ENCODE data around the gene TBC1D2. TPM values are rescaled to one million over a fixed set of nuclear protein-coding genes. Genes with fewer than 3 reads are reported as not detected.

Gene TBC1D2
- total and polyA plus RNA-seq, 2 of the 13 experiments (the other 11 are each of a cell fraction or from before 2014, with no cell fraction given) = 2.0 to 2.8 TPM

DNA sequence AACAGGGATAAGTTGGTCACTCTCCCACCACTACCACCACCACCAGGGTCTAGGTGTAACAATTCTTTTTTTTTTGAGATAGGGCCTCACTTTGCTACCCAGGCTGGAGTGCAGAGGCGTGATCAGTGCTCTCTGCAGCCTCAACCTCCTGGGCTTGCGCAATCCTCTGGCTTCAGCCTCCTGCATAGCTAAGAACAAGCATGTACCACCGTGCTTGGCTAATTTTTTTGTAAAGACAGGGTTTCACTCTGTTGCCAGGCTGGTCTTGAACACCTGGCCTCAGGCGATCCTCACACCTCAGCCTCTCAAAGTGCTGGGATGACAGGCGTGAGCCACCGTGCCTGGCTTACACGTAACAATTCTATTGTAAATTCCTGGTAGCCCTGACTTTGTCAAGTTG is 90.5 kb downstream of the TBC1D2 start:
- POLR2A ChIA-PET = no interaction called here
- no peaks in the 10 kb centered on the region for H3K36me3 ChIP-seq (replicated peaks in 1 of 2; ENCODE audit: control insufficient read depth in 1 of 2, insufficient read depth in 2 of 2, low read length in 2 of 2)
- no peaks in the 10 kb centered on the region for H3K9me3 ChIP-seq (ENCODE audit: low read length)
- H3K79me2 ChIP-seq (ENCODE audit: insufficient read depth, low read length) = peaks cover 36% of the 10 kb centered on the region
- no peaks in the 10 kb centered on the region for H3K27me3 ChIP-seq (ENCODE audit: control insufficient read depth in 1 of 2, insufficient read depth in 2 of 2, low read length in 2 of 2)
- TF ChIP-seq ZNF160 (CRISPR knock-in tag; IDR thresholded peaks at IDR 0.05) (no peak), CEBPG (CRISPR knock-in tag; IDR thresholded peaks at IDR 0.05) (peak; percentile 90), TOPORS (CRISPR knock-in tag; IDR thresholded peaks at IDR 0.05) (no peak), CEBPB (IDR thresholded peaks at IDR 0.05; ENCODE audit: borderline replicate concordance, low read depth, low read length) (peak; percentile 93), SIN3A (IDR thresholded peaks at IDR 0.05; ENCODE audit: borderline replicate concordance, low read depth, low read length) (no peak), NFE2L1 (CRISPR knock-in tag; IDR thresholded peaks at IDR 0.05; ENCODE audit: borderline replicate concordance) (no peak)
- TF ChIP-seq, protein P1, sequence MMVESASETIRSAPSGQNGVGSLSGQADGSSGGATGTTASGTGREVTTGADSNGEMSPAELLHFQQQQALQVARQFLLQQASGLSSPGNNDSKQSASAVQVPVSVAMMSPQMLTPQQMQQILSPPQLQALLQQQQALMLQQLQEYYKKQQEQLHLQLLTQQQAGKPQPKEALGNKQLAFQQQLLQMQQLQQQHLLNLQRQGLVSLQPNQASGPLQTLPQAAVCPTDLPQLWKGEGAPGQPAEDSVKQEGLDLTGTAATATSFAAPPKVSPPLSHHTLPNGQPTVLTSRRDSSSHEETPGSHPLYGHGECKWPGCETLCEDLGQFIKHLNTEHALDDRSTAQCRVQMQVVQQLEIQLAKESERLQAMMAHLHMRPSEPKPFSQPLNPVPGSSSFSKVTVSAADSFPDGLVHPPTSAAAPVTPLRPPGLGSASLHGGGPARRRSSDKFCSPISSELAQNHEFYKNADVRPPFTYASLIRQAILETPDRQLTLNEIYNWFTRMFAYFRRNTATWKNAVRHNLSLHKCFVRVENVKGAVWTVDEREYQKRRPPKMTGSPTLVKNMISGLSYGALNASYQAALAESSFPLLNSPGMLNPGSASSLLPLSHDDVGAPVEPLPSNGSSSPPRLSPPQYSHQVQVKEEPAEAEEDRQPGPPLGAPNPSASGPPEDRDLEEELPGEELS (CRISPR knock-in tag; IDR thresholded peaks at IDR 0.05) = no peak
- TF ChIP-seq, protein P2, sequence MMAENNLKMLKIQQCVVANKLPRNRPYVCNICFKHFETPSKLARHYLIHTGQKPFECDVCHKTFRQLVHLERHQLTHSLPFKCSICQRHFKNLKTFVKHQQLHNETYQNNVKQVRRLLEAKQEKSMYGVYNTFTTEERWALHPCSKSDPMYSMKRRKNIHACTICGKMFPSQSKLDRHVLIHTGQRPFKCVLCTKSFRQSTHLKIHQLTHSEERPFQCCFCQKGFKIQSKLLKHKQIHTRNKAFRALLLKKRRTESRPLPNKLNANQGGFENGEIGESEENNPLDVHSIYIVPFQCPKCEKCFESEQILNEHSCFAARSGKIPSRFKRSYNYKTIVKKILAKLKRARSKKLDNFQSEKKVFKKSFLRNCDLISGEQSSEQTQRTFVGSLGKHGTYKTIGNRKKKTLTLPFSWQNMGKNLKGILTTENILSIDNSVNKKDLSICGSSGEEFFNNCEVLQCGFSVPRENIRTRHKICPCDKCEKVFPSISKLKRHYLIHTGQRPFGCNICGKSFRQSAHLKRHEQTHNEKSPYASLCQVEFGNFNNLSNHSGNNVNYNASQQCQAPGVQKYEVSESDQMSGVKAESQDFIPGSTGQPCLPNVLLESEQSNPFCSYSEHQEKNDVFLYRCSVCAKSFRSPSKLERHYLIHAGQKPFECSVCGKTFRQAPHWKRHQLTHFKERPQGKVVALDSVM (CRISPR knock-in tag; IDR thresholded peaks at IDR 0.05) = peak; percentile 54; the same call in 1 of the 2 replicates
- H3K4me2 ChIP-seq (ENCODE audit: low read depth, low read length) = no peak overlapping the region
- no peak overlapping the region for H3K9ac ChIP-seq (ENCODE audit: insufficient read depth, low read depth, low read length)
- intact Hi-C loops (cut with micrococcal nuclease; ENCODE audit: unreplicated experiment) (loop anchor here (10.0 kb wide), 1 partner anchor 50 kb away; the partner anchor contains the start of gene TRIM14), in situ Hi-C loops (cut with HindIII; ENCODE audit: extremely low pct_ligation_motif_present, low pct_unique_long_range_greater_than_20kb) (no loop called here)
- H4K20me1 ChIP-seq (ENCODE audit: insufficient read depth, low read length) = peaks cover 5% of the 10 kb centered on the region; the same call in 1 of the 2 replicates
- DNase-seq (ENCODE audit: low spot score) (no peak), ATAC-seq (no peak), FAIRE-seq (no peak)
- no peak overlapping the region for H3K4me3 ChIP-seq (replicated peaks in 1 of 3; ENCODE audit: insufficient read depth in 1 of 3, low read depth in 2 of 3, low read length in 3 of 3)
- H3K27ac ChIP-seq (ENCODE audit: extremely low read length, insufficient read depth, low read length) = no peak overlapping the region
- CTCF ChIA-PET (ENCODE audit: low intra/inter-chr PET ratio, low total read pairs) = no interaction called here
- BruUV-seq (replicated peaks) = no TSS peak
- H3K4me1 ChIP-seq (ENCODE audit: insufficient read depth, low read length) = peaks cover 47% of the 10 kb centered on the region
- H2AFZ ChIP-seq (ENCODE audit: low read length) = no peak overlapping the region
- 86% methylated on average over 7 of the region's 7 CpGs for WGBS (ENCODE audit: low lambda C conversion rate)

Measured in HepG2 (cell line).